SK-N-MC (cell line): ENCODE data around the gene TSPAN4.

ENCODE experiments used
- EZH2 ChIP-seq: fragments of 200-600 bp; sonication (generic); IDR thresholded peaks from one replicate; pipeline ENCODE4 v1.6.1; 2017; ENCODE audit warnings: antibody characterized with exemption
- FOXP2 ChIP-seq: optimal IDR thresholded peaks from 2 replicates; pipeline ENCODE3; 2011; ENCODE audit warnings: mild to moderate bottlenecking, moderate library complexity; ENCODE audit not compliant: insufficient read depth; ENCODE audit errors: extremely low read length, control extremely low read depth
- POLR2AphosphoS5 ChIP-seq: IDR thresholded peaks from 2 replicates; pipeline ENCODE4 v1.6.1; 2012; ENCODE audit warnings: mild to moderate bottlenecking, low read depth, low read length, borderline replicate concordance

DNA sequence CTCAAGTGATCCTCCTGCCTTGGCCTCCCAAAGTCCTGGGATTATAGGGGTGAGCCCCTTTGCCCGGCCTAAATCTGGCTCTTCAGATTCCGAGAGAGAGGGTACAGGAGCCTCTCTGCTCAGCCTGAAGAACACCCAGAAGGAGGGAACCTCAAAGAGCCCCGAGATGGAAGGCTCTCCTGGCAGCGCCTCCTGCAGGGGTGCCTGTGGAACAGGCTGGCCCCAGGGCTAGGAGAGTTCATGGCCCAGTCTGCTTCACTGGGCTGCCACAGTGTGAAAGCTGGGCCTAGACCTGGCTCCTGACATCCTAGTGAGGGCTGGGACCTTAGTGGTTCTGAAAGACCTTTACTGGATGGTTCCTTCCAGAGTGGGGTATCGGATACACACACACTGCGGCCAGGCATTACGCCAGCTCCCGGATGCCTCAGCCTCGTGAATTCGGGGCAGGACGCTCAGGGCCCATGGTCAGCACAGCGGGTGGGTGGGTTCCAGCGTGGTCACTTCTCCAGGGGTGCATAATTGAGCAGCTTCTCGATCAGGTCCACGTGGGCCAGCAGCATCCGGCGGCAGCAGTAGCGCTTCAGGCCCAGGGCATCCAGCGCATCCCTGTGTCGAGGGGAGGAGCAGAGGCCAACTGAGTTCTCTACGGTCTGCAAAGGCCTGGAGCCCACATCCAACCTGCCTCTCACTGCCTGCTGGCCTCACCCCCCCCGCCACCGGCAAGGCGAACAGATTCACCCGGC, 2.6 kb upstream of the TSPAN4 start:
- TF ChIP-seq EZH2 (no peak), POLR2AphosphoS5 (no peak), FOXP2 (no peak)
